IMR-90 (cell line): ENCODE results near the gene POM121L2. TPM values are rescaled to one million over a fixed set of nuclear protein-coding genes. Genes with fewer than 3 reads are reported as not detected.

Experiments
- ATAC-seq: fragments of 200-7000 bp; cut with Tn5 transposase; 2 replicates; pipeline ENCODE4 v1.9.1; 2020; ENCODE audit warnings: low read depth, mild to moderate bottlenecking, moderate library complexity
- BruUV-seq: library from RNA; stranded (reverse); fragments of 400-500 nt; replicated peaks from 2 replicates; lab custom pipeline; 2021; lab: Mats Ljungman, UMichigan
- CTCF ChIA-PET: fragments of 300-600 bp; formaldehyde crosslinking; extraction: SDS; loops from one replicate; lab custom pipeline; 2021; ENCODE audit warnings: antibody characterized with exemption; lab: Yijun Ruan, JAX
- POLR2A ChIA-PET: fragments of 300-600 bp; sonication (Branson Sonifier 250); formaldehyde crosslinking; loops from one replicate; lab custom pipeline; 2022; ENCODE audit warnings: antibody characterized with exemption; ENCODE audit not compliant: unreplicated experiment; lab: Charles Lee
- DNase-seq: peaks from one replicate; pipeline ENCODE4 v3.0.0; 2013
- H2AFZ ChIP-seq: replicated peaks from 2 replicates; pipeline ENCODE3; 2013; ENCODE audit warnings: low read length, mild to moderate bottlenecking; ENCODE audit not compliant: poor library complexity
- H2AK5ac ChIP-seq: 2 replicates; pipeline ENCODE4 v1.6.1; 2013; ENCODE audit warnings: low read depth, low read length, inconsistent platforms
- H2AK9ac ChIP-seq: replicated peaks from 2 replicates; pipeline ENCODE3; 2013; ENCODE audit warnings: mild to moderate bottlenecking, low read depth, low read length, moderate library complexity; ENCODE audit not compliant: poor library complexity
- H2BK120ac ChIP-seq: 2 replicates; pipeline ENCODE4 v1.6.1; 2013; ENCODE audit warnings: low read depth, low read length, inconsistent platforms
- H2BK15ac ChIP-seq: 3 replicates; pipeline ENCODE4 v1.6.1; 2013; ENCODE audit warnings: low read depth, low read length, inconsistent platforms
- H2BK20ac ChIP-seq: 2 replicates; pipeline ENCODE4 v1.6.1; 2013; ENCODE audit warnings: low read depth, mild to moderate bottlenecking, inconsistent platforms, low read length, moderate library complexity
- H2BK5ac ChIP-seq: 2 replicates; pipeline ENCODE4 v1.6.1; 2013; ENCODE audit warnings: mild to moderate bottlenecking, low read depth, low read length, inconsistent platforms; ENCODE audit not compliant: poor library complexity, severe bottlenecking
- H3K14ac ChIP-seq: replicated peaks from 2 replicates; pipeline ENCODE4 v1.6.1; 2013; ENCODE audit warnings: low read depth, low read length, inconsistent platforms
- H3K18ac ChIP-seq: 2 replicates; pipeline ENCODE4 v1.6.1; 2013; ENCODE audit warnings: low read depth, low read length, control low read depth
- H3K23ac ChIP-seq: 2 replicates; pipeline ENCODE4 v1.6.1; 2013; ENCODE audit warnings: low read depth, low read length, inconsistent platforms
- H3K27ac ChIP-seq: 2 replicates; pipeline ENCODE4 v1.5.1; 2013; ENCODE audit warnings: mild to moderate bottlenecking, control low read depth, low read length; ENCODE audit not compliant: insufficient read depth
- H3K27me3 ChIP-seq: 2 replicates; pipeline ENCODE4 v1.6.1; 2013; ENCODE audit warnings: low read length; ENCODE audit not compliant: control insufficient read depth, insufficient read depth
- H3K36me3 ChIP-seq: 2 replicates; pipeline ENCODE4 v1.6.1; 2013; ENCODE audit warnings: low read length, mixed read lengths; ENCODE audit not compliant: control insufficient read depth, insufficient read depth
- H3K4ac ChIP-seq: 2 replicates; pipeline ENCODE4 v1.6.1; 2013; ENCODE audit warnings: low read depth, low read length, inconsistent platforms
- H3K4me1 ChIP-seq: 2 replicates; pipeline ENCODE4 v1.6.1; 2013; ENCODE audit warnings: low read length, mixed read lengths; ENCODE audit not compliant: control insufficient read depth, insufficient read depth
- H3K4me2 ChIP-seq: 2 replicates; pipeline ENCODE4 v1.6.1; 2013; ENCODE audit warnings: low read depth, mild to moderate bottlenecking, control low read depth, low read length, moderate library complexity
- H3K4me3 ChIP-seq: 2 replicates; pipeline ENCODE4 v1.5.1; 2013; ENCODE audit warnings: low read depth, mild to moderate bottlenecking, control low read depth, low read length, moderate library complexity; ENCODE audit not compliant: insufficient read depth
- H3K56ac ChIP-seq: 2 replicates; pipeline ENCODE4 v1.6.1; 2013; ENCODE audit warnings: low read length, inconsistent platforms; ENCODE audit not compliant: insufficient read depth; ENCODE audit errors: extremely low read depth
- H3K79me1 ChIP-seq, 2 experiments: 2 replicates each; pipeline ENCODE4 v1.6.1; 2013; ENCODE audit warnings: low read length in 2 of 2, inconsistent platforms in 1 of 2, low read depth in 1 of 2
- H3K9ac ChIP-seq: 2 replicates; pipeline ENCODE4 v1.6.1; 2013; ENCODE audit warnings: low read depth, low read length, control low read depth
- H3K9me1 ChIP-seq: 2 replicates; pipeline ENCODE4 v1.6.1; 2013; ENCODE audit warnings: low read length, inconsistent platforms; ENCODE audit not compliant: insufficient read depth
- H3K9me3 ChIP-seq: 2 replicates; pipeline ENCODE4 v1.6.1; 2013; ENCODE audit warnings: low read length; ENCODE audit not compliant: control insufficient read depth, insufficient read depth
- H4K20me1 ChIP-seq: 2 replicates; pipeline ENCODE4 v1.6.1; 2013; ENCODE audit warnings: low read length, inconsistent platforms; ENCODE audit not compliant: insufficient read depth
- H4K5ac ChIP-seq: 2 replicates; pipeline ENCODE4 v1.6.1; 2013; ENCODE audit warnings: mild to moderate bottlenecking, low read depth, low read length, control low read depth
- H4K8ac ChIP-seq, 2 experiments: 2 replicates each; pipeline ENCODE4 v1.6.1; 2013; ENCODE audit warnings: low read depth in 2 of 2, low read length in 2 of 2, control low read depth in 1 of 2, inconsistent platforms in 1 of 2
- H4K91ac ChIP-seq: 2 replicates; pipeline ENCODE4 v1.6.1; 2013; ENCODE audit warnings: low read depth, low read length, inconsistent platforms; ENCODE audit not compliant: insufficient read depth
- FOS ChIP-seq: fragments of 150-350 bp; IDR thresholded peaks from 2 replicates; pipeline ENCODE4 v1.6.1; 2016; ENCODE audit warnings: low read depth, low read length
- WGBS, 2 experiments: methylation state at CpG; one replicate each; pipeline versions ENCODE4 v1.1.5 to v1.1.7; 2013; ENCODE audit warnings: missing lambda C conversion rate in 2 of 2; ENCODE audit not compliant: insufficient read length in 1 of 2; ENCODE audit errors: extremely low coverage in 2 of 2; 5-methylcytosine and 5-hydroxymethylcytosine counted together
- dilution Hi-C: fragments of 300-500 bp; cut with HindIII; formaldehyde crosslinking; loops from one replicate; pipeline ENCODE4 v1.14.3; 2018; ENCODE audit warnings: low sequenced_read_pairs; ENCODE audit not compliant: unreplicated experiment
- in situ Hi-C: fragments of 300-500 bp; cut with MboI; formaldehyde crosslinking; loops from 3 replicates; pipeline ENCODE4 v1.14.3; 2019; ENCODE audit warnings: low sequenced_read_pairs, inconsistent platforms, mixed read lengths
- intact Hi-C: fragments of 100-400 bp; cut with micrococcal nuclease; formaldehyde crosslinking; loops from 2 replicates; pipeline ENCODE4 v1.10.0; 2022
- polyA plus RNA-seq, 3 experiments: library from polyadenylated mRNA; depleted of rRNA; stranded (reverse); fragments of >200 nt; gene quantifications; 2 replicates each; pipeline ENCODE4 v1.2.3, GENCODE V29; 2012; ENCODE audit warnings: low replicate concordance in 1 of 3
- total RNA-seq: library from RNA; depleted of rRNA; stranded (reverse); fragments of >200 nt; gene quantifications from 2 replicates; pipeline ENCODE4 v1.2.3, GENCODE V29; 2012
- TF ChIP-seq, protein P1 (sequence below): fragments of 150-350 bp; IDR thresholded peaks from 2 replicates; pipeline ENCODE4 v1.6.1; 2016; ENCODE audit warnings: low read depth, mild to moderate bottlenecking, low read length, moderate library complexity, borderline replicate concordance

Gene POM121L2
- total and polyA plus RNA-seq, 2 of the 4 experiments (the other 2 are of a cell fraction) = not detected

DNA sequence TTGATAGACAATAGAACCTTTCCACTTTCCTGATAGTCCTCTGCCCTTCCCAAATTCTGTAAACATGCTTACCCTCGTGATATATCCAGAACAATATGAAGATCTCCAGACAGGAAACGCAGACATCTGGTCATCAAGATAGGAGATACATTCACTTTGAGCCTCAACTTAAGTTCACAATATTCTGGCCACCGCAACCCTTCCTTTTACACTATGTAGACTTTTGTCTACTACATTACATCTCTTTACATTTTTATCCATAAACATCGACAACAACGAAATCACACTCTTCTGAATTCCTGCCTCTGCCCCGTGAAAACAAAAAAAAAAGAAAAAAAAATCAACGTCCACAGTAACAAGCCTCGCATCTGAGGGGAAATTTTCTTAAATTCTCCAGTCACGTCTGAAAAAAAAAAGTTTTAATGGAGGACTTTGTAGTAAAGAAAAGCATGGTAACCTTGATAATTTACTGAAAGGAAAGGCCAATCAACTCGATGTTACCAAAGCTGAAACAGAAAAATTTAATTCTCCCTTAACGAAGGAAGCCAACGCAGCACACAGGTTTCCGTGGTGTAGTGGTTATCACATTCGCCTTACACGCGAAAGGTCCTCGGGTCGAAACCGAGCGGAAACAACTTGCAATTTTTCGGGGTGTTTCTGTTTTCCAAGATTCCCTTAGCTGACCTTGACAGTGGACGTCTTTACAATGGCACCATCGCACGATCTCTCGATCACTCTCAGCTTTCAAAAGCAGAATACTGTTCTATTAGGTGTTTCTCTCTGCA is 21.8 kb downstream of the POM121L2 start:
- Histone ChIP-seq H3K27me3 (peaks cover 39% of the 10 kb centered on the region), H2AK9ac (no peak overlapping the region), H3K9me3 (no peaks in the 10 kb centered on the region), H3K79me1 (no peaks in the 10 kb centered on the region), H3K23ac (no peak overlapping the region), H3K9me1 (no peaks in the 10 kb centered on the region), H3K36me3 (no peaks in the 10 kb centered on the region), H3K56ac (no peak overlapping the region), H3K9ac (no peak overlapping the region), H4K91ac (no peak overlapping the region), H2BK120ac (no peak overlapping the region), H3K4me1 (no peaks in the 10 kb centered on the region), H3K4me2 (peak overlapping the region; percentile 69), H2BK20ac (no peak overlapping the region), H4K5ac (no peak overlapping the region), H2BK15ac (no peak overlapping the region), H2BK5ac (no peak overlapping the region), H3K14ac (no peak overlapping the region), H4K8ac (no peak overlapping the region), H2AFZ (peak overlapping the region; percentile 8), H2AK5ac (no peak overlapping the region), H3K4ac (no peak overlapping the region), H3K4me3 (peak overlapping the region; percentile 20; the same call in 1 of the 2 replicates), H4K20me1 (no peaks in the 10 kb centered on the region), H3K18ac (no peak overlapping the region), H3K27ac (no peak overlapping the region)
- BruUV-seq = no TSS peak
- ChIA-PET POLR2A (no interaction called here), CTCF (no interaction called here)
- dilution Hi-C loops (no loop called here), intact Hi-C loops (loop anchor here (10.0 kb wide), 1 partner anchor 605 kb away; a partner anchor contains a TSS), in situ Hi-C loops (no loop called here)
- 5% methylated on average over 8 of the region's 25 CpGs; no CpG with 5 or more reads in 1 of the 2 experiments for WGBS, 2 experiments
- peak; percentile 29; the same call in 1 of the 2 replicates for TF ChIP-seq FOS
- TF ChIP-seq, protein P1, sequence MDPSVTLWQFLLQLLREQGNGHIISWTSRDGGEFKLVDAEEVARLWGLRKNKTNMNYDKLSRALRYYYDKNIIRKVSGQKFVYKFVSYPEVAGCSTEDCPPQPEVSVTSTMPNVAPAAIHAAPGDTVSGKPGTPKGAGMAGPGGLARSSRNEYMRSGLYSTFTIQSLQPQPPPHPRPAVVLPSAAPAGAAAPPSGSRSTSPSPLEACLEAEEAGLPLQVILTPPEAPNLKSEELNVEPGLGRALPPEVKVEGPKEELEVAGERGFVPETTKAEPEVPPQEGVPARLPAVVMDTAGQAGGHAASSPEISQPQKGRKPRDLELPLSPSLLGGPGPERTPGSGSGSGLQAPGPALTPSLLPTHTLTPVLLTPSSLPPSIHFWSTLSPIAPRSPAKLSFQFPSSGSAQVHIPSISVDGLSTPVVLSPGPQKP = no peak
- ATAC-seq (peak; percentile 59), DNase-seq (peak; percentile 63)
